WTC11 (cell line): Measurements from ENCODE around the gene SLC5A5.

Experiments used
- JUN ChIP-seq: sonication (generic); formaldehyde crosslinking; IDR thresholded peaks from 2 replicates; pipeline ENCODE4 v1.8.0; 2023; ENCODE audit warnings: mild to moderate bottlenecking, missing genetic modification reagents
- NR3C1 ChIP-seq: sonication (generic); formaldehyde crosslinking; conservative IDR thresholded peaks from 2 replicates; pipeline ENCODE4 v1.8.1; 2023; ENCODE audit warnings: low read depth, mild to moderate bottlenecking, missing genetic modification reagents
- TEAD4 ChIP-seq: sonication (generic); formaldehyde crosslinking; IDR thresholded peaks from 2 replicates; pipeline ENCODE4 v1.8.0; 2022; ENCODE audit warnings: mild to moderate bottlenecking, missing genetic modification reagents
- ZNF138 ChIP-seq: sonication (generic); formaldehyde crosslinking; conservative IDR thresholded peaks from 2 replicates; pipeline ENCODE4 v1.8.1; 2022; ENCODE audit warnings: mild to moderate bottlenecking, moderate library complexity, missing genetic modification reagents
- ZNF671 ChIP-seq: fragments of 250-450 bp; sonication (Bioruptor Pico); IDR thresholded peaks from 2 replicates; pipeline ENCODE4 v1.8.0; 2021; ENCODE audit warnings: mild to moderate bottlenecking
- TF ChIP-seq, protein P1 (sequence below): fragments of 200-600 bp; IDR thresholded peaks from 2 replicates; pipeline ENCODE4 v1.8.0; 2022; ENCODE audit warnings: antibody characterized with exemption
- TF ChIP-seq, protein P2 (sequence below): sonication (generic); formaldehyde crosslinking; conservative IDR thresholded peaks from 2 replicates; pipeline ENCODE4 v1.8.1; 2023; ENCODE audit warnings: mild to moderate bottlenecking, low read depth, missing genetic modification reagents, moderate library complexity
- TF ChIP-seq, protein P3 (sequence below): fragments of 250-450 bp; sonication (Bioruptor Pico); IDR thresholded peaks from 2 replicates; pipeline ENCODE4 v1.9.0; 2021; ENCODE audit warnings: mild to moderate bottlenecking

DNA sequence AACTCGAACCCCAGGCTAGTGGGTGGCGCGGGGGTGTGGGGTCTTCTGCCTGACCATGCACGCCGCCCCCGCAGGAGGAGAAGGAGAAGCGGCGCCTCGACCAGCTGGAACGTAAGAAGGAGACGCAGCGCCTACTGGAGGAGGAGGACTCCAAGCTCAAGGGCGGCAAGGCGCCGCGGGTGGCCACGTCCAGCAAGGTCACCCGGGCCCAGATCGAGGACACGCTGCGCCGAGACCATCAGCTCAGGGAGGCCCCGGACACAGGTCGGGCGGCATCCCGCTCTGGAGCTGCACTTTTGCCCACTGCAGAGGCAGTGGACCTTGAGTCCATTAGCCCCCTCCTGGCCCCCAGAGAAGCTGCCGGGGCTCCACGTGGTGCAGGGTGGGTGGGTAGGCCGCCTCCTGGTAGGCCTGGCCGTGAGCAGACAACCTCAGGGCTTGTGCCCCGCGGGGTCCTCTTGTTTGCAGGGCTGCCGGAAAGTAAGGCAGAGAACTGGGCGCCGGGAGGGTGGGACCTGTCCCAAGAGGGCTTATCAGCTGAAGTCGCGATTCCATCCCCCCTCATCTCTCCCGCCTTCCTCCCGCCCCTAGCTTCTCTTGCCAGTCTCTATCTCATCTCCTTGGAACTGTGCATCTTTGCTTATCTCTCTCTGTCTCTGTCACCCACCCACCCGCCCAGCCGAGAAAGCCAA is 71.0 kb downstream of the SLC5A5 start:
- TF ChIP-seq JUN (CRISPR knock-in tag) = no peak
- TF ChIP-seq, protein P1, sequence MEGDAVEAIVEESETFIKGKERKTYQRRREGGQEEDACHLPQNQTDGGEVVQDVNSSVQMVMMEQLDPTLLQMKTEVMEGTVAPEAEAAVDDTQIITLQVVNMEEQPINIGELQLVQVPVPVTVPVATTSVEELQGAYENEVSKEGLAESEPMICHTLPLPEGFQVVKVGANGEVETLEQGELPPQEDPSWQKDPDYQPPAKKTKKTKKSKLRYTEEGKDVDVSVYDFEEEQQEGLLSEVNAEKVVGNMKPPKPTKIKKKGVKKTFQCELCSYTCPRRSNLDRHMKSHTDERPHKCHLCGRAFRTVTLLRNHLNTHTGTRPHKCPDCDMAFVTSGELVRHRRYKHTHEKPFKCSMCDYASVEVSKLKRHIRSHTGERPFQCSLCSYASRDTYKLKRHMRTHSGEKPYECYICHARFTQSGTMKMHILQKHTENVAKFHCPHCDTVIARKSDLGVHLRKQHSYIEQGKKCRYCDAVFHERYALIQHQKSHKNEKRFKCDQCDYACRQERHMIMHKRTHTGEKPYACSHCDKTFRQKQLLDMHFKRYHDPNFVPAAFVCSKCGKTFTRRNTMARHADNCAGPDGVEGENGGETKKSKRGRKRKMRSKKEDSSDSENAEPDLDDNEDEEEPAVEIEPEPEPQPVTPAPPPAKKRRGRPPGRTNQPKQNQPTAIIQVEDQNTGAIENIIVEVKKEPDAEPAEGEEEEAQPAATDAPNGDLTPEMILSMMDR = no peak
- no peak for TF ChIP-seq ZNF671 (CRISPR knock-in tag)
- TF ChIP-seq, protein P2, sequence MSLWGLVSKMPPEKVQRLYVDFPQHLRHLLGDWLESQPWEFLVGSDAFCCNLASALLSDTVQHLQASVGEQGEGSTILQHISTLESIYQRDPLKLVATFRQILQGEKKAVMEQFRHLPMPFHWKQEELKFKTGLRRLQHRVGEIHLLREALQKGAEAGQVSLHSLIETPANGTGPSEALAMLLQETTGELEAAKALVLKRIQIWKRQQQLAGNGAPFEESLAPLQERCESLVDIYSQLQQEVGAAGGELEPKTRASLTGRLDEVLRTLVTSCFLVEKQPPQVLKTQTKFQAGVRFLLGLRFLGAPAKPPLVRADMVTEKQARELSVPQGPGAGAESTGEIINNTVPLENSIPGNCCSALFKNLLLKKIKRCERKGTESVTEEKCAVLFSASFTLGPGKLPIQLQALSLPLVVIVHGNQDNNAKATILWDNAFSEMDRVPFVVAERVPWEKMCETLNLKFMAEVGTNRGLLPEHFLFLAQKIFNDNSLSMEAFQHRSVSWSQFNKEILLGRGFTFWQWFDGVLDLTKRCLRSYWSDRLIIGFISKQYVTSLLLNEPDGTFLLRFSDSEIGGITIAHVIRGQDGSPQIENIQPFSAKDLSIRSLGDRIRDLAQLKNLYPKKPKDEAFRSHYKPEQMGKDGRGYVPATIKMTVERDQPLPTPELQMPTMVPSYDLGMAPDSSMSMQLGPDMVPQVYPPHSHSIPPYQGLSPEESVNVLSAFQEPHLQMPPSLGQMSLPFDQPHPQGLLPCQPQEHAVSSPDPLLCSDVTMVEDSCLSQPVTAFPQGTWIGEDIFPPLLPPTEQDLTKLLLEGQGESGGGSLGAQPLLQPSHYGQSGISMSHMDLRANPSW (CRISPR knock-in tag) = no peak
- TF ChIP-seq, protein P3, sequence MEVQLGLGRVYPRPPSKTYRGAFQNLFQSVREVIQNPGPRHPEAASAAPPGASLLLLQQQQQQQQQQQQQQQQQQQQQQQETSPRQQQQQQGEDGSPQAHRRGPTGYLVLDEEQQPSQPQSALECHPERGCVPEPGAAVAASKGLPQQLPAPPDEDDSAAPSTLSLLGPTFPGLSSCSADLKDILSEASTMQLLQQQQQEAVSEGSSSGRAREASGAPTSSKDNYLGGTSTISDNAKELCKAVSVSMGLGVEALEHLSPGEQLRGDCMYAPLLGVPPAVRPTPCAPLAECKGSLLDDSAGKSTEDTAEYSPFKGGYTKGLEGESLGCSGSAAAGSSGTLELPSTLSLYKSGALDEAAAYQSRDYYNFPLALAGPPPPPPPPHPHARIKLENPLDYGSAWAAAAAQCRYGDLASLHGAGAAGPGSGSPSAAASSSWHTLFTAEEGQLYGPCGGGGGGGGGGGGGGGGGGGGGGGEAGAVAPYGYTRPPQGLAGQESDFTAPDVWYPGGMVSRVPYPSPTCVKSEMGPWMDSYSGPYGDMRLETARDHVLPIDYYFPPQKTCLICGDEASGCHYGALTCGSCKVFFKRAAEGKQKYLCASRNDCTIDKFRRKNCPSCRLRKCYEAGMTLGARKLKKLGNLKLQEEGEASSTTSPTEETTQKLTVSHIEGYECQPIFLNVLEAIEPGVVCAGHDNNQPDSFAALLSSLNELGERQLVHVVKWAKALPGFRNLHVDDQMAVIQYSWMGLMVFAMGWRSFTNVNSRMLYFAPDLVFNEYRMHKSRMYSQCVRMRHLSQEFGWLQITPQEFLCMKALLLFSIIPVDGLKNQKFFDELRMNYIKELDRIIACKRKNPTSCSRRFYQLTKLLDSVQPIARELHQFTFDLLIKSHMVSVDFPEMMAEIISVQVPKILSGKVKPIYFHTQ (CRISPR knock-in tag) = no peak
- TF ChIP-seq NR3C1 = no peak
- TF ChIP-seq ZNF138 (CRISPR knock-in tag) = no peak
- no peak for TF ChIP-seq TEAD4
